ENCODE results near the gene PRRT4. TPM values are rescaled to one million over a fixed set of nuclear protein-coding genes. Genes with fewer than 3 reads are reported as not detected.

Gene PRRT4
- total RNA-seq, 4 donors from 2014 or later, result 0.38 to 1.9 (median 1.5) TPM

DNA sequence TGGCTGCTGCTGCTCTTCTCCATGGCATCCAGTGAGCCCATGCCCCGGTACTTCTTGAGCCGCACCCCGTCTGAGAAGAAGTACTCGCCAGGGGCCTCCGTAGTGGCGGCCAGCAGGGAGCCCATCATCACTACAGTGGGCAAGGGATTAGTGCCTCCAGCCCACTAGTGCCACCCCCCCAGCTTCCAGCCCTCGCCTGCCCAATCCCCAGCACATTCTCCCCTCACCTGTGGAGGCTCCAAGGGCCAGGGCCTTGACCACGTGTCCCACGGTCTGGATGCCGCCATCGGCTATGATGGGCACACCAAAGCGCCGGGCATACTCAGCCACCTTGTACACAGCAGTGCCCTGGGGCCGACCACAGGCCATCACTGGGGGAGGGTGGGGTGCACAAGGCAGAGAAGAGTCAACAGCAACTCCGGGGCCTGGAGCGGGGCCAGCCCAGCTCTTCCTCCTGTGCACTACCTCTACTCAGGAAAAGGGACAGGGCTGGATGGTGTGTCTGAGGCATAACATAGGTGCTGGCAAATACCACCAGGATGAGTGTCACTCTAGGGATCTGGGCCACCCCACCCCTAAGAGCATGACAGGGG, 33.5 kb upstream of the PRRT4 start:
- Histone ChIP-seq H3K4me1 (no peaks in the 10 kb centered on the region), H3K4me3 (no peak overlapping the region), H3K36me3 (peaks cover 34 to 90% (median 40%) of the 10 kb centered on the region in 3 donors), H3K27ac (no peak overlapping the region), H3K27me3 (no peaks in the 10 kb centered on the region), H3K9me3 (no peaks in the 10 kb centered on the region)
- no peak for TF ChIP-seq POLR2A (IDR thresholded peaks at IDR 0.05)
- intact Hi-C loops (cut with DNase I), result no loop called here
- no peak for DNase-seq
- WGBS, 2 donors, result 81 to 83% methylated on average over 2 to 10 of the region's 16 CpGs

DNA sequence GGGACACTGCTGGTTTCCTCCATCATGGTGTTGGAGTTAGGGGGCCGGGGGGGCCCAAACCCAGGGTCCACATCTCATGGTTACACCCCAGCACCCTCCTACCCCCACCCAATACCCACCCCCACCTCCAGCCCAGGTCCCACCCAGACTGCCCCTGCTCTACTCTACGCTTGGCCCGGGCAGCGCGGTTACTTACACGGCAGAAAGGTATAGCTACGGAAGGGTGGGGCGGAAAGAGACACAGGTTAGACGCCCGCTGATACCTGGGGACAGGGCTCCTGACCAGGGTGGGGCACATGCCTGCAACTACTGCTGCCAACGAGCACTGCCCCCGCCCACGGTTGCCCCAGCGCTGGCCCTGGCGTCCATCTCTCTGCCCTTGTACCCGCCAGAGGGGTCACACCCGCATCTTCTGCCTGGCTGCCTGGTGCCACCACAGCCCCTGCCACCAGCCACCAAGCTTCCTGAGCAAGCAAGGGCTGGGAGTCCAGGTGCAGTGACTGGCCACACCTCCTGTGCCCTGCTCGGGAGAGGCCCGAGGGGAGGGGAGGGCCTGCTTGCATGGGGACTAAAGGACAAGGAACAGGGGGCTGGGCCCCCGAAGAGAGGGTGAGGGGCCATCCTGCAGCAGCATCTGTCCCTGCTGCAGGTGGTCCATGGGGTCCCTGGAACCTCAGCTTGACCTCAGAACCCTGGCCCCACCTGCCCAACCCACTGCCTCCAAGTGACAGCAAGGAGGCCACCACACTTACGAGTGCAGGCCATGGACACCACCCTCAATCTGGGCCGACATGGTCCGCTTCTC, 32.2 kb upstream of the PRRT4 start:
- 93% methylated on average over 2 of the region's 23 CpGs; no CpG with 5 or more reads in 1 of the 2 donors for WGBS, 2 donors
- Histone ChIP-seq H3K4me3 (no peak overlapping the region), H3K27ac (no peak overlapping the region), H3K36me3 (peaks cover 32 to 77% (median 35%) of the 10 kb centered on the region in 3 donors), H3K9me3 (no peaks in the 10 kb centered on the region), H3K27me3 (peaks cover 0 to 8% (median 0%) of the 10 kb centered on the region in 4 donors), H3K4me1 (no peaks in the 10 kb centered on the region)
- intact Hi-C loops (cut with DNase I), result no loop called here
- DNase-seq, result no peak
- TF ChIP-seq, protein P1, sequence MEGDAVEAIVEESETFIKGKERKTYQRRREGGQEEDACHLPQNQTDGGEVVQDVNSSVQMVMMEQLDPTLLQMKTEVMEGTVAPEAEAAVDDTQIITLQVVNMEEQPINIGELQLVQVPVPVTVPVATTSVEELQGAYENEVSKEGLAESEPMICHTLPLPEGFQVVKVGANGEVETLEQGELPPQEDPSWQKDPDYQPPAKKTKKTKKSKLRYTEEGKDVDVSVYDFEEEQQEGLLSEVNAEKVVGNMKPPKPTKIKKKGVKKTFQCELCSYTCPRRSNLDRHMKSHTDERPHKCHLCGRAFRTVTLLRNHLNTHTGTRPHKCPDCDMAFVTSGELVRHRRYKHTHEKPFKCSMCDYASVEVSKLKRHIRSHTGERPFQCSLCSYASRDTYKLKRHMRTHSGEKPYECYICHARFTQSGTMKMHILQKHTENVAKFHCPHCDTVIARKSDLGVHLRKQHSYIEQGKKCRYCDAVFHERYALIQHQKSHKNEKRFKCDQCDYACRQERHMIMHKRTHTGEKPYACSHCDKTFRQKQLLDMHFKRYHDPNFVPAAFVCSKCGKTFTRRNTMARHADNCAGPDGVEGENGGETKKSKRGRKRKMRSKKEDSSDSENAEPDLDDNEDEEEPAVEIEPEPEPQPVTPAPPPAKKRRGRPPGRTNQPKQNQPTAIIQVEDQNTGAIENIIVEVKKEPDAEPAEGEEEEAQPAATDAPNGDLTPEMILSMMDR (IDR thresholded peaks at IDR 0.05), result no peak
- no peak for TF ChIP-seq POLR2A (IDR thresholded peaks at IDR 0.05)

DNA sequence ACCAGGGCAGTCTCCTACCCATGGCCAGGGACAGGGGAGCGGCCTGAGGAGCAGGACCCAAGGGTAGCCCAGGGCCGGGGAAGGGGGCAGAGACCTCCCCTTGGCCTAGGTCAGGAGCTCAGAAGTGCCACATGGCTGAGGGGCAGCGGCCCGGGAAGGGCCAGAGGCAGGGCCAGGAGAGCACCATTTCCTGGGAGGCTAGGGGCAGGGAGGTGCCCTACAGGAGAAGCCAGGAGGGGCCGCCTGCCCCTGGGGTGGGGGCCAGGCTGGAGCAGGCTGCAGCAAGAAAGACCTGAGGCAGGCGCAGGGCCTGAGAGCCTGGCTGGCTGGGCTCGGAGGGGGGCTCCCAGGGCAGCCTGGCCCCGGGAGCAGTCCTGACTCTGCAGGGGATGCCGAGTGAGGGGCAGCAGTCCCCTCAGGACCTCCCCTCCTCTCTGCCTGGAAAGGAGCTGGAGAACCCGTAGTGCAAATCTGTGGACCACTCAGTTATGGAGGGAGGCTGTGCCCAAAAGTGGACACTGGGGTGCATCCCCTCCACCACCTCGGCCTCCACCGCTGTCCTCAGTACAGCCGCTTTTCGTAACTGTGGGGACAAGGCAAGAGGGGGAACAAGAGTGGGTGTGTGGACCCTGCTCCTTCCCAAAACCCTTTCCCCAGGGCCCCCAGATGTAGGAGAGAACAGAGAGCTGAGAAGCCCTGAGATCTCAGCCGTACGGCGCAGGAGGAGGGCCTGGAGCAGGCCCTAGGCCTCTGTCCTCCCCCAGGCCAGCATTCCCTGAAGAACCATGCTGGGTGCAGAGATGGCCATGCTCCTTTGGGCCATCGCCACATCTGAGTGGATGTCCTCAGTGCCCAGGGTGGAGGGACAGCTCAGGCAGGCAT, 31.2 kb upstream of the PRRT4 start:
- Histone ChIP-seq H3K27me3 (peaks cover 0 to 17% (median 0%) of the 10 kb centered on the region in 4 donors), H3K36me3 (peaks cover 32 to 66% (median 34%) of the 10 kb centered on the region in 3 donors), H3K4me3 (no peak overlapping the region), H3K9me3 (no peaks in the 10 kb centered on the region), H3K27ac (no peak overlapping the region), H3K4me1 (peaks cover 0 to 5% (median under 1%) of the 10 kb centered on the region in 3 donors)
- 93 to 96% methylated on average over 4 to 5 of the region's 18 CpGs for WGBS, 2 donors
- intact Hi-C loops (cut with DNase I), result no loop called here
- DNase-seq, result no peak
- TF ChIP-seq, protein P1 (IDR thresholded peaks at IDR 0.05), result no peak
- no peak for TF ChIP-seq POLR2A (IDR thresholded peaks at IDR 0.05)

DNA sequence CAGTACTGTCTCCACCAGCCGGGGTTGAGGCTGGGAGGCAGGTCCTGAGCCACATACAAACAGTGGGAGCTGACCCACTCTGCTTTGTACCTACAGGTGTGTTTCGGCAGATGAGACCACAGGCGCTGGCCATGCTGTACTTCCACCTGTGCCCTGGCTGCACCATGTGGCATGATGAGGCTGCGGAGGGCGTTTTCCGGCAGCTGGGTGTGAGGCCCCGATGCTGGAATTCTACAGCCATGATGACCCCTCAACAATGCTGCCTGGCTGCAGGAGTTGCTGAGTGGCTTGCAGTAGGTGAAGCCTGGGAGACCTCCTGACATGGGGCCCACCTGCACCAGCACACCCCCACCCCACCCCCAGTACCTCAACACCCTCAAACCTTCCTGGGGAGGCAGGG, 30.3 kb upstream of the PRRT4 start:
- H3K4me1 ChIP-seq, result peaks cover 0 to 14% (median 7%) of the 10 kb centered on the region in 3 donors
- TF ChIP-seq, protein P1 (IDR thresholded peaks at IDR 0.05), result no peak
- no peak for TF ChIP-seq POLR2A (IDR thresholded peaks at IDR 0.05)
- H3K4me3 ChIP-seq, result no peak overlapping the region
- intact Hi-C loops (cut with DNase I), result no loop called here
- peaks cover 0 to 17% (median 0%) of the 10 kb centered on the region in 4 donors for H3K27me3 ChIP-seq
- no peak overlapping the region for H3K27ac ChIP-seq
- 50 to 89% methylated on average over 1 to 5 of the region's 7 CpGs for WGBS, 2 donors
- DNase-seq, result no peak
- no peaks in the 10 kb centered on the region for H3K9me3 ChIP-seq
- peaks cover 27 to 58% (median 31%) of the 10 kb centered on the region in 3 donors for H3K36me3 ChIP-seq

DNA sequence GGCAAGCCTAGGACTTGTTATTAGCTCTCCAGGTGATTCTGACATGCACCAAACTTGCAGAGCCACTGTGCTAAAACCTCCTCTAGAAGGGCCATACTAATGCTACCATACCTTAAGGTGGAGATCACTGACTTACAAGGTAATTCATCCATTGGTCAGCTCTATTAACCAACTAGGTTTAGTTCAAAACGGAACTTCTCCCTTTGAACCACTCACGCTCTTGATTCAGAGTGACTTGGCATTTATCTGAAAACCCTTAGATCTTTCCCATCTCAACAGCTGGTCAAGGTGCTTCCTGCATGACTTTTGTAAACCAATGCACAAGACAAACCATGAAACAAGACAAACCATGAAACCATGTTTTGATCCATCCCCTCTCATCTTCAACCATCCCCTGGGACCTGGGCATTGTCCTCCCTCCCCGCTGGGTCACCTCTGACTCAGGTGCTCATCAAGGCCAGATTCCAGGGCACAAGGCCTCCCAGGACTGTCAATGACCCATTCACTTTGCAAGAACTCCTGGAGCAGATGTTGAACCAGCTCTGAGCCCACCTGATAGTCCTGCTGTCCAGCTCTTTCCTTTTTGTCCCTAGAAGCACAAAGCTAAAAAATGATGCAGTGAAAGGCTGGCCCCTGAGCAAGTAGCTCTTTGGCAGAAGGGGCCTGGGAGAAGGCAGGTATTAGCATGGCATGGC, 29.5 kb upstream of the PRRT4 start:
- WGBS, 2 donors, result 66 to 69% methylated on average over 3 of the region's 3 CpGs
- TF ChIP-seq, protein P1 (IDR thresholded peaks at IDR 0.05), result no peak
- peaks cover 23 to 50% (median 27%) of the 10 kb centered on the region in 3 donors for H3K36me3 ChIP-seq

More for the DNA sequence above, 29.5 kb upstream of the PRRT4 start:
- intact Hi-C loops (cut with DNase I), result no loop called here
- Histone ChIP-seq H3K4me3 (no peak overlapping the region), H3K27me3 (peaks cover 0 to 17% (median 0%) of the 10 kb centered on the region in 4 donors), H3K27ac (no peak overlapping the region), H3K4me1 (peaks cover 0 to 16% (median 7%) of the 10 kb centered on the region in 3 donors), H3K9me3 (no peaks in the 10 kb centered on the region)
- no peak for DNase-seq
